PC-3 (cell line): ENCODE results near the gene ZNF726.
"Not testable (repeated sequence)": the region's sequence is repeated elsewhere in the genome, so short reads cannot be mapped to it uniquely, and the experiment has no call there.

Source experiments
- EZH2 ChIP-seq: fragments of 300-600 bp; sonication (generic); IDR thresholded peaks from one replicate; pipeline ENCODE4 v1.6.1; 2017; ENCODE audit warnings: antibody characterized with exemption, mild to moderate bottlenecking, low read length; ENCODE audit not compliant: unreplicated experiment
- TF ChIP-seq, protein P1 (sequence below): fragments of 300-600 bp; sonication (generic); conservative IDR thresholded peaks from 2 replicates; pipeline ENCODE4 v1.5.1; 2017; ENCODE audit warnings: antibody characterized with exemption, low read depth, mild to moderate bottlenecking, low read length

DNA sequence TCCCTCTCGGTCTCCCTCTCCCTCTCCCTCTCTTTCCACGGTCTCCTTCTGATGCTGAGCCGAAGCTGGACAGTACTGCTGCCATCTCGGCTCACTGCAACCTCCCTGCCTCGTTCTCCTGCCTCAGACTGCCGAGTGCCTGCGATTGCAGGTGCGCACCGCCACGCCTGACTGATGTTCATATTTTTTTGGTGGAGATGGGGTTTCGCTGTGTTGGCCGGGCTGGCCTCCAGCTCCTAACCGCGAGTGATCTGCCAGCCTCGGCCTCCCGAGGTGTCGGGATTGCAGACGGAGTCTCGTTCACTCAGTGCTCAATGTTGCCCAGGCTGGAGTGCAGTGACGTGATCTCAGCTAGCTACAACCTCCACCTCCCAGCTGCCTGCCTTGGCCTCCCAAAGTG is 48.7 kb downstream of the ZNF726 start:
- TF ChIP-seq EZH2, result not testable (repeated sequence)
- TF ChIP-seq, protein P1, sequence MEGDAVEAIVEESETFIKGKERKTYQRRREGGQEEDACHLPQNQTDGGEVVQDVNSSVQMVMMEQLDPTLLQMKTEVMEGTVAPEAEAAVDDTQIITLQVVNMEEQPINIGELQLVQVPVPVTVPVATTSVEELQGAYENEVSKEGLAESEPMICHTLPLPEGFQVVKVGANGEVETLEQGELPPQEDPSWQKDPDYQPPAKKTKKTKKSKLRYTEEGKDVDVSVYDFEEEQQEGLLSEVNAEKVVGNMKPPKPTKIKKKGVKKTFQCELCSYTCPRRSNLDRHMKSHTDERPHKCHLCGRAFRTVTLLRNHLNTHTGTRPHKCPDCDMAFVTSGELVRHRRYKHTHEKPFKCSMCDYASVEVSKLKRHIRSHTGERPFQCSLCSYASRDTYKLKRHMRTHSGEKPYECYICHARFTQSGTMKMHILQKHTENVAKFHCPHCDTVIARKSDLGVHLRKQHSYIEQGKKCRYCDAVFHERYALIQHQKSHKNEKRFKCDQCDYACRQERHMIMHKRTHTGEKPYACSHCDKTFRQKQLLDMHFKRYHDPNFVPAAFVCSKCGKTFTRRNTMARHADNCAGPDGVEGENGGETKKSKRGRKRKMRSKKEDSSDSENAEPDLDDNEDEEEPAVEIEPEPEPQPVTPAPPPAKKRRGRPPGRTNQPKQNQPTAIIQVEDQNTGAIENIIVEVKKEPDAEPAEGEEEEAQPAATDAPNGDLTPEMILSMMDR, result not testable (repeated sequence)
